ENCODE measurements around the gene HSD17B14. TPM values are rescaled to one million over a fixed set of nuclear protein-coding genes. Genes with fewer than 3 reads are reported as not detected.
A peak's percentile ranks its signal among the peaks of the same experiment; 100 is the strongest.

Gene HSD17B14
- total and polyA plus RNA-seq, 9 of the 15 experiments (the other 6 are each of a cell fraction or from before 2014, with no cell fraction given), result 0.16 TPM; not detected in 8

GRCh38 chr19:48826606-48827020 lies 9.7 kb downstream of the HSD17B14 start:
- no peaks in the 10 kb centered on the region for H3K27me3 ChIP-seq (ENCODE audit: control insufficient read depth in 2 of 2, insufficient read depth in 2 of 2, low read length in 2 of 2)
- in situ Hi-C loops (cut with MboI) (no loop called here), intact Hi-C loops (cut with micrococcal nuclease) (no loop called here)
- TF ChIP-seq, protein P1, sequence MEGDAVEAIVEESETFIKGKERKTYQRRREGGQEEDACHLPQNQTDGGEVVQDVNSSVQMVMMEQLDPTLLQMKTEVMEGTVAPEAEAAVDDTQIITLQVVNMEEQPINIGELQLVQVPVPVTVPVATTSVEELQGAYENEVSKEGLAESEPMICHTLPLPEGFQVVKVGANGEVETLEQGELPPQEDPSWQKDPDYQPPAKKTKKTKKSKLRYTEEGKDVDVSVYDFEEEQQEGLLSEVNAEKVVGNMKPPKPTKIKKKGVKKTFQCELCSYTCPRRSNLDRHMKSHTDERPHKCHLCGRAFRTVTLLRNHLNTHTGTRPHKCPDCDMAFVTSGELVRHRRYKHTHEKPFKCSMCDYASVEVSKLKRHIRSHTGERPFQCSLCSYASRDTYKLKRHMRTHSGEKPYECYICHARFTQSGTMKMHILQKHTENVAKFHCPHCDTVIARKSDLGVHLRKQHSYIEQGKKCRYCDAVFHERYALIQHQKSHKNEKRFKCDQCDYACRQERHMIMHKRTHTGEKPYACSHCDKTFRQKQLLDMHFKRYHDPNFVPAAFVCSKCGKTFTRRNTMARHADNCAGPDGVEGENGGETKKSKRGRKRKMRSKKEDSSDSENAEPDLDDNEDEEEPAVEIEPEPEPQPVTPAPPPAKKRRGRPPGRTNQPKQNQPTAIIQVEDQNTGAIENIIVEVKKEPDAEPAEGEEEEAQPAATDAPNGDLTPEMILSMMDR (IDR thresholded peaks at IDR 0.05 in 2 of 3, conservative IDR thresholded peaks at IDR 0.05 in 1 of 3; ENCODE audit: insufficient read depth in 2 of 3, low read depth in 1 of 3, low read length in 3 of 3), result peak in 2 of 3 experiments; percentile 22 to 26; a peak in 2 of 6 replicates
- no peak for TF ChIP-seq TAL1 (IDR thresholded peaks at IDR 0.05)
- no peaks in the 10 kb centered on the region for H3K9me1 ChIP-seq (ENCODE audit: control insufficient read depth, insufficient read depth, low read length)
- no peak overlapping the region for H2AFZ ChIP-seq (ENCODE audit: low read depth, low read length)
- no peak overlapping the region for H3K4me3 ChIP-seq
- H3K9me3 ChIP-seq (replicated peaks; ENCODE audit: control insufficient read depth, insufficient read depth, low read depth, low read length), result peaks cover 3% of the 10 kb centered on the region; the same call in 1 of the 2 replicates
- FAIRE-seq, result no peak
- H3K36me3 ChIP-seq (ENCODE audit: control insufficient read depth, insufficient read depth, low read length), result no peaks in the 10 kb centered on the region
- POLR2A ChIA-PET, result interaction anchor here (1.2 to 1.4 kb wide), 2 partner anchors 16 to 141 kb away, joined by 4 to 5 read pairs; partner anchors contain the start of gene BCAT2
- DNase-seq (ENCODE audit: extremely low read depth in 1 of 4, low spot score in 3 of 4), result no peak
- BruUV-seq (replicated peaks), result no TSS peak
- H4K20me1 ChIP-seq (replicated peaks; ENCODE audit: control insufficient read depth, insufficient read depth, low read length), result no peaks in the 10 kb centered on the region
- H3K9ac ChIP-seq (ENCODE audit: insufficient read depth in 1 of 2, low read depth in 2 of 2, low read length in 2 of 2), result no peak overlapping the region
- CTCF ChIA-PET (ENCODE audit: low intra/inter-chr PET ratio), result no interaction called here
- no peaks in the 10 kb centered on the region for H3K79me2 ChIP-seq (ENCODE audit: control insufficient read depth, insufficient read depth, low read length)
- 65% methylated on average over 8 of the region's 8 CpGs for WGBS (ENCODE audit: insufficient coverage, low coverage, missing lambda C conversion rate)
- ATAC-seq, result no peak; the same call in 2 of the 3 replicates
- peaks cover 9 to 14% of the 10 kb centered on the region in 2 experiments; a peak in 4 of 5 replicates for H3K4me1 ChIP-seq (replicated peaks in 1 of 2; ENCODE audit: control insufficient read depth in 2 of 2, insufficient read depth in 2 of 2, low read length in 2 of 2)
- no peak overlapping the region for H3K27ac ChIP-seq (ENCODE audit: extremely low read depth, low read depth, low read length)
- no peak overlapping the region for H3K4me2 ChIP-seq (ENCODE audit: insufficient read depth, low read length)

DNA sequence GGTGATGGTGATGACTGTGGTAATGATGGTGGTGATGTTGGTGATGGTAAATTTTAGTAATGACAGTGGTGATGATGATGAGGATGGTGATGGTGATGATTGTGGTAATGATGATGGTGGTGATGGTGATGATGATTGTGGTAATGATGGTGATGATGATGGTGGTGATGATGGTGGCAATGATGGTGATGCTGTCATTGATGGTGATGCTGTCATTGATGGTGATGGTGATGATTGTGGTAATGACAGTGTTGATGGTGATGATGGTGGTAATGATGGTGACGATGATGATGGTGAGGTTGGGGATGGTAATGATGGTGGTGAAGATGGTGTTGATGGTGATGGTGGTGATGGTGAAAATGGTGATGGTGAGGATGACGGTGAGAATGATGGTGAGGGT lies 13.8 kb downstream of the HSD17B14 start:
- ATAC-seq, result no peak
- intact Hi-C loops (cut with micrococcal nuclease) (no loop called here), in situ Hi-C loops (cut with MboI) (no loop called here)
- Histone ChIP-seq H3K9me3 (replicated peaks; ENCODE audit: control insufficient read depth, insufficient read depth, low read depth, low read length) (peaks cover 3% of the 10 kb centered on the region; the same call in 1 of the 2 replicates), H3K4me2 (ENCODE audit: insufficient read depth, low read length) (no peak overlapping the region), H3K27ac (ENCODE audit: extremely low read depth, low read depth, low read length) (no peak overlapping the region), H3K9me1 (ENCODE audit: control insufficient read depth, insufficient read depth, low read length) (no peaks in the 10 kb centered on the region), H3K4me1 (replicated peaks in 1 of 2; ENCODE audit: control insufficient read depth in 2 of 2, insufficient read depth in 2 of 2, low read length in 2 of 2) (peaks cover 0 to 5% of the 10 kb centered on the region in 2 experiments; a peak in 3 of 5 replicates), H3K9ac (ENCODE audit: insufficient read depth in 1 of 2, low read depth in 2 of 2, low read length in 2 of 2) (no peak overlapping the region), H4K20me1 (replicated peaks; ENCODE audit: control insufficient read depth, insufficient read depth, low read length) (no peaks in the 10 kb centered on the region), H3K4me3 (no peak overlapping the region), H3K79me2 (ENCODE audit: control insufficient read depth, insufficient read depth, low read length) (no peaks in the 10 kb centered on the region), H3K27me3 (ENCODE audit: control insufficient read depth in 2 of 2, insufficient read depth in 2 of 2, low read length in 2 of 2) (no peaks in the 10 kb centered on the region), H2AFZ (ENCODE audit: low read depth, low read length) (no peak overlapping the region), H3K36me3 (ENCODE audit: control insufficient read depth, insufficient read depth, low read length) (no peaks in the 10 kb centered on the region)
- no peak for DNase-seq (ENCODE audit: extremely low read depth in 1 of 4, low spot score in 3 of 4)
- peak; percentile 29 for FAIRE-seq
- WGBS (ENCODE audit: insufficient coverage, low coverage, missing lambda C conversion rate), result 35% methylated on average over 2 of the region's 2 CpGs
- POLR2A ChIA-PET, result no interaction called here
- no TSS peak for BruUV-seq (replicated peaks)
- CTCF ChIA-PET (ENCODE audit: low intra/inter-chr PET ratio), result no interaction called here
- TF ChIP-seq FOXM1 (IDR thresholded peaks at IDR 0.05; ENCODE audit: low read depth), result no peak
- no peak for TF ChIP-seq FOXM1 (CRISPR knock-in tag; IDR thresholded peaks at IDR 0.05; ENCODE audit: low read depth)
- TF ChIP-seq JUN (IDR thresholded peaks at IDR 0.05; ENCODE audit: borderline replicate concordance, low read depth, low read length), result no peak
- TF ChIP-seq JUN (CRISPR knock-in tag; IDR thresholded peaks at IDR 0.05; ENCODE audit: borderline replicate concordance), result no peak
- no peak for TF ChIP-seq ATF4 (CRISPR knock-in tag; IDR thresholded peaks at IDR 0.05)
- no peak for TF ChIP-seq ZNF277 (CRISPR knock-in tag; IDR thresholded peaks at IDR 0.05; ENCODE audit: borderline replicate concordance)
- no peak for TF ChIP-seq TBP (optimal IDR thresholded peaks at IDR 0.05; ENCODE audit: low read depth, low read length)
- TF ChIP-seq ARID1B (IDR thresholded peaks at IDR 0.05), result no peak
- no peak for TF ChIP-seq RBM22 (IDR thresholded peaks at IDR 0.05; ENCODE audit: low read depth, low read length, poor library complexity, severe bottlenecking)
- no peak for TF ChIP-seq PPARD (CRISPR knock-in tag; IDR thresholded peaks at IDR 0.05)

Data from K562 (cell line).